VCaP (cell line): ENCODE results near the gene OTUB1.

Experiments
- H3K27ac ChIP-seq: fragments of 450-650 bp; 2 replicates; pipeline ENCODE4 v1.5.1; 2017
- TF ChIP-seq, protein P1 (sequence below): fragments of 450-650 bp; conservative IDR thresholded peaks from 2 replicates; pipeline ENCODE4 v1.5.1; 2017; ENCODE audit warnings: mild to moderate bottlenecking, moderate library complexity

Gene OTUB1

GRCh38 chr11:64008914-64009633 lies 22.8 kb downstream of the OTUB1 start:
- TF ChIP-seq, protein P1, sequence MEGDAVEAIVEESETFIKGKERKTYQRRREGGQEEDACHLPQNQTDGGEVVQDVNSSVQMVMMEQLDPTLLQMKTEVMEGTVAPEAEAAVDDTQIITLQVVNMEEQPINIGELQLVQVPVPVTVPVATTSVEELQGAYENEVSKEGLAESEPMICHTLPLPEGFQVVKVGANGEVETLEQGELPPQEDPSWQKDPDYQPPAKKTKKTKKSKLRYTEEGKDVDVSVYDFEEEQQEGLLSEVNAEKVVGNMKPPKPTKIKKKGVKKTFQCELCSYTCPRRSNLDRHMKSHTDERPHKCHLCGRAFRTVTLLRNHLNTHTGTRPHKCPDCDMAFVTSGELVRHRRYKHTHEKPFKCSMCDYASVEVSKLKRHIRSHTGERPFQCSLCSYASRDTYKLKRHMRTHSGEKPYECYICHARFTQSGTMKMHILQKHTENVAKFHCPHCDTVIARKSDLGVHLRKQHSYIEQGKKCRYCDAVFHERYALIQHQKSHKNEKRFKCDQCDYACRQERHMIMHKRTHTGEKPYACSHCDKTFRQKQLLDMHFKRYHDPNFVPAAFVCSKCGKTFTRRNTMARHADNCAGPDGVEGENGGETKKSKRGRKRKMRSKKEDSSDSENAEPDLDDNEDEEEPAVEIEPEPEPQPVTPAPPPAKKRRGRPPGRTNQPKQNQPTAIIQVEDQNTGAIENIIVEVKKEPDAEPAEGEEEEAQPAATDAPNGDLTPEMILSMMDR: no peak

DNA sequence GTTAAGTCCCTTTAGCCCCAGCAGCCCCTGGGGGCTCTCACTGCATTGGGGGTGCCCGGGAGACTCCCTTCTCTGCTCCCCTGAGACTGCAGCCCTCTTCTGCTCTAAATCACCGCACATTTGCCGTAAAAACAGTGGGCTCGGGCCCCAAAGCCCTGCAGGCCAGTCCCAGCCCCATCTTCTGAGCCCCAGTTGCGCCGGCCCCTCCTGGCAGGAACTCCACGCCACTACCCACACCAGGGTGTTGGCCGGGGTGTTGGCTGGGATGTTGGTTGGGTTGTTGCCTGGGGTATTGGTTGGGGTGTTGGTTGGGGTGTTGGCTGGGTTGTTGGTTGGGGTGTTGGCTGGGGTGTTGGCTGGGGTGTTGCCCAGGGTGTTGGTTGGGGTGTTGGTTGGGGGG lies 23.5 kb downstream of the OTUB1 start:
- H3K27ac ChIP-seq: no peak overlapping the region
- TF ChIP-seq, protein P1: no peak

More at GRCh38 chr11:64008914-64009633, 22.8 kb downstream of the OTUB1 start:
- peak overlapping the region; percentile 68; the same call in 1 of the 2 replicates for H3K27ac ChIP-seq

- TF ChIP-seq, protein P1: no peak
- no peak overlapping the region for H3K27ac ChIP-seq
Observed at GRCh38 chr11:64010783-64011182, 24.5 kb downstream of the OTUB1 start.

DNA sequence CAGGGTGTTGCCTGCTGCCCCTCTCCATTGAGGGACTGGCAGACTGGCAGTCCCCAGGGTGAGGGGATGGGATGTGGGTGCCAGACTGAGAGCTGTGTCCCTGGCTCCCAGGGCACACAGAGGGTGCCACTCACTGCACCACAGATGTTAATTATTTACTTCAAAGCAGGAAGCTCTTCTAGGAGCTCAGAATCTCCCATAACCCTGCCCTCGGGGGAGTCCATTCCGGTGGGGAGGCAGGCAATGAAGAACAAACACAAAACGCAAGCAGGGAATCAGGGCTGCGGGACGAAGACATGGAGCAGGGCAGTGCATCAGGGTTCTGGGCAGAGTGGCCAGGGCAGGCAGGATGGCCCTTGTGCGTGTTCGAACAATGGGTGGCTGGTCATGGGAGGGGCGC lies 25.1 kb downstream of the OTUB1 start:
- TF ChIP-seq, protein P1: no peak
- no peak overlapping the region for H3K27ac ChIP-seq

DNA sequence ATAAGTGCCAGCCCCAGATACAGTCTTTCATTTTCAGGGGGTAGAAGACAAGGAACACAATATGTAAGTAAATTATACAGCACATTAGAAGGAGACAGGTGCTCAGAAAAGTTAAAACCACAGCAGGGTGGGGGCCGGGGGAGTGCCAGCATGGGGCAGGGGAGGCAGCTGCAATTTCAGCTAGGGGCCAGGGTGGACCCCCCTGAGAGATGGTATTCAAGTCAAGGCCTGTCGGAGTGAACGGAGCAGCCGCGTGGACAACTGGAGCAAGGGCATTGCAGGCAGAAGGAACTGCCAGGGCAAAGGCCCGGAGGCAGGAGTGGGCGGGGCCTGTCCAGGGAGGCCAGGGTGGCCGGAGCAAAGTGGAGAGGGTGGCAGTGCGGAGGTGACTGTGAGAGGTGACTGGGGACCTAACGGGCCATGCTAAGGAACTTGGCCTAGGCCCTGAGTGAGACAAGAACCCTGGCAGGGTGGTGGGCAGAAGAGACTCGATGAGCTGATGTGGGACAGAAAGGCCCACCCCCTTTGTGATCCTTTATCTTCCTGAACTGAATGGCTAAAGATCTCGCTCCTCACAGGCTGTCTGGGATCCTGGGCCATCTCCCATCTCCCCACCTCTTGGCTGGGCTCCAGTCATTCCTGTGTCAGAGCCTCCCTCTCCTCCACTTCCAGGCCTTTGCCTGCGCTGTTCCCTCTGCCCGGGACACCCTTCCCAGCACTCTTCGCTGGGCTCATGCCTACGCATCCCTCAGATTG lies 27.1 kb downstream of the OTUB1 start:
- TF ChIP-seq, protein P1: no peak
- no peak overlapping the region for H3K27ac ChIP-seq

DNA sequence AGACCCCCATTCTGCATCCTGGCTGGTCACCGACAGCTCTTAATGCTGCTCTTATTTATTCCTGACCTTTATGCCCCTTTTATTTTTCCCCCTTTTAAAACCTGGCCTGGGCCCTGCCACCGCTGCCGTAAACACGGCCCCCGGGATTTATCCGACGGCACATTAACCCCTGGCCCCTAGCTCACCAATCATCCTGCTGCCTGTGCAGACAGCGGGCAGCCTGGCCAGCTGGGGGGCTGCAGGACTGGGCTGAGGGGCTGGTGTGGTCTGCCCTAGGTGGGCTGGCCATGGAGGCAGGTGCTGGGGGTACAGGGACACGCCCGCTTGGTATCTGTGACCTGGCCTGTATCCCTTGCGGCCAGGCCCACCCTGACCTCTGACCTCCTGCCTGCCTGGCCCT lies 28.1 kb downstream of the OTUB1 start:
- H3K27ac ChIP-seq: no peak overlapping the region
- TF ChIP-seq, protein P1: no peak

DNA sequence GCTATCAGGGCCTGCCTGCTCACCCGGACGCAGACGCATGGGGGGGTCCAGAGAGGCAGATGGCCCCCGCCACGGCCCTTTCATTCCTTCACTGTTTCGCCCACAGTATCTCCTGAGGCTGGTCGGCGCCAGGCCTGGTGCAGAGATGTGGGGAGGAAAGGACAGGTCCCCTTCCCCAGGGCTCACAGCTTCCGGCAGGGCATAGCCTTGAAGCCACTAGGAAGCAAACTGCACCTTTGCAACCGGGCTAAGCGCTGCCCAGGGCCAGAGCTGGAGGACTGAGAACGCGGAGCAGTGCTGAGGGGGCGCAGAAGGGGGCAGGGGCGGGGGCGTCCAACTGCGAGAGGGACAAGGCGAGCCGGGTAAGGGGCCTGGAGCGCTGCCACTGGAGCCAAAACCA lies 29.3 kb downstream of the OTUB1 start:
- TF ChIP-seq, protein P1: no peak
- no peak overlapping the region for H3K27ac ChIP-seq
